GM12891 (cell line): ENCODE results near the gene SP4.

Experiments used
- DNase-seq: peaks from one replicate; pipeline ENCODE4 v3.0.0; 2011; ENCODE audit warnings: low spot score; ENCODE audit not compliant: insufficient read length
- FAIRE-seq: peaks from 2 replicates; lab custom pipeline; 2011; peaks lifted over from hg19 to GRCh38; lab: Jason Lieb, UNC
- PAX5 ChIP-seq: IDR thresholded peaks from 2 replicates; pipeline ENCODE4 v1.6.1; 2011; ENCODE audit warnings: low read length, moderate library complexity, mild to moderate bottlenecking; ENCODE audit not compliant: insufficient read depth, severe bottlenecking
- POLR2A ChIP-seq: IDR thresholded peaks from 2 replicates; pipeline ENCODE4 v1.6.1; 2011; ENCODE audit warnings: low read depth, low read length, control low read depth
- POLR2AphosphoS5 ChIP-seq: IDR thresholded peaks from 2 replicates; pipeline ENCODE4 v1.6.1; 2011; ENCODE audit warnings: low read depth, low read length, control low read depth
- POU2F2 ChIP-seq: IDR thresholded peaks from 2 replicates; pipeline ENCODE4 v1.6.1; 2011; ENCODE audit warnings: low read depth, mild to moderate bottlenecking, control low read depth, low read length, moderate library complexity
- SPI1 ChIP-seq: IDR thresholded peaks from 2 replicates; pipeline ENCODE4 v1.6.1; 2011; ENCODE audit warnings: low read depth, low read length, control low read depth
- TAF1 ChIP-seq: IDR thresholded peaks from 2 replicates; pipeline ENCODE4 v1.6.1; 2011; ENCODE audit warnings: low read depth, low read length, control low read depth

The SP4 gene

GRCh38 chr7:21429786-21430574 lies 2.1 kb downstream of the SP4 start:
- DNase-seq: no peak
- FAIRE-seq: no peak

GRCh38 chr7:21430575-21430954 lies 2.7 kb downstream of the SP4 start:
- TF ChIP-seq TAF1: no peak
- no peak for TF ChIP-seq POU2F2
- TF ChIP-seq PAX5: no peak
- no peak for TF ChIP-seq POLR2AphosphoS5
- no peak for TF ChIP-seq SPI1
- no peak for TF ChIP-seq POLR2A
- DNase-seq (no peak), FAIRE-seq (peak; percentile 43)

More at GRCh38 chr7:21429786-21430574, 2.1 kb downstream of the SP4 start:
- no peak for TF ChIP-seq PAX5
- TF ChIP-seq POU2F2: no peak
- no peak for TF ChIP-seq POLR2AphosphoS5
- no peak for TF ChIP-seq SPI1
- TF ChIP-seq TAF1: no peak
- no peak for TF ChIP-seq POLR2A

DNA sequence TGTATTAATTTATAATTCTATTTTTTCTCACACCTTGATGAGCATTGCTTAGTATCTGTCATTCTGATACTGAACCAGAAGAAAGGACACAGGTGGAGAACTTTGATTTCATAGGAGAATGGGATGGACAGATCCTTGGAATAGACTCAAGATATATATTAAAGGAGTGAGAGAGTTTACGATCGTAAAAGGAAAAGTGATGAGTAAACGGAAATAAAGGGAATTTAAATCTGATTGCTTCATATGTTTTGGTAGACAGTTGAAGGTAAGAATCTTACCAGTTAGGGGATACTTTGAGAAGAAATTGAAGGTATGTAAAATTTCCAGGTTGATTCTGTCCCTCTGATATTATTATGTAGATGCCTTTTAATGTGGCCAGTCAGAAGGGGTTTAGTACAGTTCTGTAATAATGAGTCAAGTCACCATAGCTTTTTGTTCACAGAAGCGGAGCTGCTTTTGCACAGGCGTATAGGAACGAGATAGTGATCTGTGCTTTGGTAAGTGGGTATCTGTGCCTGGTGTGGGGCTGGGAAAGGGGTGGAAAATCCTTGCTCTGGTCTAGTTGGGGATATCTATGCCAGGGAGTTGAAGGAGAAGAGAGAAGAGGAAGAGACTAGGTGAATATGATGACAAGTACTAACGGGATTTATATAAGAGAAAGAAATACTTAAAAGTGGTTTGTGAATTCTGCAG lies 15.4 kb downstream of the SP4 start:
- no peak for TF ChIP-seq POLR2A
- TF ChIP-seq TAF1: no peak
- no peak for TF ChIP-seq POLR2AphosphoS5
- TF ChIP-seq PAX5: no peak
- TF ChIP-seq SPI1: no peak
- DNase-seq (no peak), FAIRE-seq (no peak)

DNA sequence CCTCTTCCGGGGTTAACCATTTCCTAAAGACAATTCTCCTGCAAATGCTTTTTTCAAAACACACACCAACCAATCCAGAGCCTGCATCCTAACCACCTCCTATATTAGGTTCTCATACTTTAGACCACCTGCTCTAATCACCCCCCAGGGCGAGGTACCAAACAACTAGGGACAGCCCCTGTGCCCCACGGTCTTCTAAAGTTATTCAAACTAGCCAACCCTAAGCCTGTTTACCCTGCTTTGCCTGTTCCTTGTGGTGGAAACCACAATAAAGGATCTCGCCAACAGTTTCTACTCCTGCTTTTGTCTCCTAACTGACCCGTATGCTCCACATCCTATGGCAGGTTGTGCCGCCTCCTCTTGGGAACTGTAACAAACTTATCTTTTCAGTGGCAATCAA lies 21.1 kb downstream of the SP4 start:
- TF ChIP-seq POLR2A: no peak
- no peak for TF ChIP-seq TAF1
- no peak for TF ChIP-seq POU2F2
- no peak for TF ChIP-seq SPI1
- no peak for TF ChIP-seq POLR2AphosphoS5
- TF ChIP-seq PAX5: no peak
- FAIRE-seq (no peak), DNase-seq (no peak)

- TF ChIP-seq PAX5 (no peak), SPI1 (no peak), POU2F2 (no peak), TAF1 (no peak), POLR2A (no peak), POLR2AphosphoS5 (no peak)
- FAIRE-seq (no peak), DNase-seq (no peak)
Measured at GRCh38 chr7:21450076-21450475, 22.2 kb downstream of the SP4 start.

- FAIRE-seq: no peak
- no peak for TF ChIP-seq SPI1
- TF ChIP-seq TAF1: no peak
- TF ChIP-seq POLR2AphosphoS5: no peak
- TF ChIP-seq POLR2A: no peak
- no peak for TF ChIP-seq PAX5
- no peak for TF ChIP-seq POU2F2
- no peak for DNase-seq
Measured at GRCh38 chr7:21450941-21451340, 23.1 kb downstream of the SP4 start.

DNA sequence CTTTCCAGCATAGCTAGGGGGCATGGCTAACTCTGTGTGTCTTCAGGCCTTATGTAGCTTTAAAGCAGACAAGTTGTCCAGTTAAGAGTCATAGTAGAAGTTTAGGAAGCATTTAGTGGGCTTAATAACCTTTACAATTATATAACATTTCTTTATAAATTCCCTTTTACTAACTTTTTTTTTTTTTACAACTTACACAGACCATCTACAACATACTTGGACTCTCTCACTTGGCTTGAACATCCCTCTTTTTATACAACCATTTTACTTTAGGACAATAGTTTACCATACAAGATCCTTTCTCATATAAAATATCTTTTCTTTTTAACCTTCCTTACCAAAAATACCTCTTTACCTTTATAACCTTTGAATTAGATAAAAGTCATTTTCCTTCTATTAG lies 26.3 kb downstream of the SP4 start:
- no peak for DNase-seq
- FAIRE-seq: no peak
- no peak for TF ChIP-seq POLR2A
- TF ChIP-seq POU2F2: no peak
- no peak for TF ChIP-seq SPI1
- no peak for TF ChIP-seq TAF1
- no peak for TF ChIP-seq PAX5
- TF ChIP-seq POLR2AphosphoS5: no peak

GRCh38 chr7:21454906-21455305 lies 27.0 kb downstream of the SP4 start:
- TF ChIP-seq TAF1: no peak
- no peak for TF ChIP-seq SPI1
- no peak for TF ChIP-seq POU2F2
- no peak for TF ChIP-seq POLR2A
- no peak for TF ChIP-seq PAX5
- no peak for TF ChIP-seq POLR2AphosphoS5
- FAIRE-seq (no peak), DNase-seq (no peak)

GRCh38 chr7:21461282-21461681 lies 33.4 kb downstream of the SP4 start:
- DNase-seq (no peak), FAIRE-seq (no peak)
- TF ChIP-seq POLR2A (no peak), POU2F2 (no peak), TAF1 (no peak), SPI1 (no peak), PAX5 (no peak), POLR2AphosphoS5 (no peak)

GRCh38 chr7:21462081-21462480 lies 34.2 kb downstream of the SP4 start:
- TF ChIP-seq POLR2A (no peak), TAF1 (no peak), SPI1 (no peak), POLR2AphosphoS5 (no peak), PAX5 (no peak), POU2F2 (no peak)
- FAIRE-seq (no peak), DNase-seq (no peak)
